Measurements from ENCODE around the gene SUGCT. TPM values are rescaled to one million over a fixed set of nuclear protein-coding genes. Genes with fewer than 3 reads are reported as not detected.

Gene SUGCT
- 18.8 and 21.0 TPM in 2 replicates for total RNA-seq

DNA sequence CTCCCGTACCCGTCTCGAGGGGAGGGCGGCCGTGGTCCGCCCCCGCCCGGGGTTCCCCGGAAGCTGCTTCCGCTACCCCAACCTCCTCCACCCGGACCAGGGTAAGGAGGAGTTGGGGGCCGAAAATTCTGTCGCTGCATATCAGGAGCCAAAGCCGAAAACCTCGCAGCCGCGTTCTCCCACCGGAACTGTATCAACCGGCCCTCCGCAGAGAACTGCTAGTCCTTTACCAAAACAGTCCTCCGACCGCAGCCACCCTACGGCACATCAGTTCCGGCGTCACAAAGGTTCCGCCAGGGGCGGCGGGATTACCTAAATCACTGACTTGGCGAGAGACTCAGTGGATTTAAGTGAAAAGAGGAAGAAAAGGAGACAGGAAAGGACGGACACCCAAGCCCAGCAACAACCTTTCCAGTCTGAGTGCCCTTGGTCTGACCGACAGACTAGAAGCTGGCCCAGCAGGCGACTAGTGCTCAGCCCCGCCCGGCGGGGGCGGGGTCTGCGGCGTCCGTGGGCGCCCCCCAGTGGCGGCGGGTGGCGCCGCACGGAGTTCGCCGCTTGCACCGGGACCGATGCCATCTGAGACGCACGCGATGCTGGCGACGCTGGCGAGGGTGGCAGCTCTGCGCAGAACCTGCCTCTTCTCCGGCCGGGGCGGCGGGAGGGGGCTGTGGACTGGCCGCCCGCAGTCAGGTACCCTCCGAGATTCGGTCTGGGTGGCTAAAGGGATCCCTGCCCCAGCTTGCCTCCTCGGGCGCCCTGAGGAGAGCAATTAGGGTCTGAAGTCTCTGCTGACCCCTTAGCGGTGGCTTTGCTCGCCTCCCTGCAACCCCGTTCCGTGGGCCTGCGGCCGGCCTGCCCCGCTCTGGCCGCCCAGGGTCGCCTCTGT, at the start of gene SUGCT, which contains the start of gene MPLKIP:
TSS of gene SUGCT (plus strand) at position 578 of the 889 bp plus-strand sequence.
TSS of gene MPLKIP (minus strand) at position 195 of the 889 bp plus-strand sequence. CDS start at position 140, 55 bp downstream.

Other genes starting within 250 kb of the SUGCT start
- gene CDK13, start 184.7 kb upstream of the SUGCT start, total RNA-seq, result 36.7 and 40.9 TPM in 2 replicates
- gene MPLKIP, start 383 bp upstream of the SUGCT start, total RNA-seq, result 4.2 and 13.7 TPM in 2 replicates

All from bronchial smooth muscle cell (primary cell).